GM23338 (cell line): Measurements from ENCODE around the gene NBDY. TPM values are rescaled to one million over a fixed set of nuclear protein-coding genes. Genes with fewer than 3 reads are reported as not detected.

Experiments
- ATAC-seq: fragments of 200-7000 bp; cut with Tn5 transposase; 3 replicates; pipeline ENCODE4 v1.9.1; 2020
- DNase-seq: peaks from one replicate; pipeline ENCODE4 v3.0.0-alpha.2; 2015; ENCODE audit warnings: low spot score
- H2AFZ ChIP-seq: fragments of 200-600 bp; sonication (generic); 2 replicates; pipeline ENCODE4 v1.8.0; 2016; ENCODE audit warnings: antibody characterized with exemption, mild to moderate bottlenecking, moderate library complexity
- H3F3A ChIP-seq: fragments of 200-600 bp; sonication (generic); replicated peaks from 2 replicates; pipeline ENCODE4 v1.8.0; 2017; ENCODE audit warnings: antibody characterized with exemption, mixed run types, low read depth
- H3K27ac ChIP-seq: fragments of 200-600 bp; sonication (generic); 2 replicates; pipeline ENCODE4 v1.6.1; 2016; ENCODE audit warnings: low read depth
- H3K27me3 ChIP-seq: fragments of 200-600 bp; sonication (generic); 2 replicates; pipeline ENCODE4 v1.8.0; 2016; ENCODE audit warnings: mild to moderate bottlenecking, mixed run types, moderate library complexity; ENCODE audit not compliant: insufficient read depth
- H3K36me3 ChIP-seq: fragments of 200-600 bp; sonication (generic); 2 replicates; pipeline ENCODE4 v1.8.0; 2016; ENCODE audit warnings: mild to moderate bottlenecking; ENCODE audit not compliant: insufficient read depth
- H3K4me1 ChIP-seq: fragments of 200-600 bp; sonication (generic); 2 replicates; pipeline ENCODE4 v1.8.0; 2016; ENCODE audit warnings: mild to moderate bottlenecking, moderate library complexity; ENCODE audit not compliant: insufficient read depth
- H3K4me2 ChIP-seq: fragments of 200-600 bp; sonication (generic); 2 replicates; pipeline ENCODE4 v1.7.1; 2017; ENCODE audit warnings: mixed run types
- H3K4me3 ChIP-seq: fragments of 200-600 bp; sonication (generic); 2 replicates; pipeline ENCODE4 v1.6.1; 2016; ENCODE audit warnings: mixed run types
- H3K79me2 ChIP-seq: fragments of 200-600 bp; sonication (generic); replicated peaks from 2 replicates; pipeline ENCODE4 v1.8.0; 2017; ENCODE audit warnings: mild to moderate bottlenecking; ENCODE audit not compliant: insufficient read depth
- H3K9me2 ChIP-seq: fragments of 200-600 bp; sonication (generic); 2 replicates; pipeline ENCODE4 v1.8.0; 2017; ENCODE audit not compliant: insufficient read depth
- H4K20me1 ChIP-seq: fragments of 200-600 bp; sonication (generic); replicated peaks from 2 replicates; pipeline ENCODE4 v1.8.0; 2017; ENCODE audit warnings: mild to moderate bottlenecking; ENCODE audit not compliant: insufficient read depth
- H3K27ac Mint-ChIP-seq: 2 replicates; pipeline ENCODE4 v1.8.0; 2020; ENCODE audit warnings: inconsistent platforms, mild to moderate bottlenecking, moderate library complexity, mixed read lengths
- H3K27me3 Mint-ChIP-seq: 3 replicates; pipeline ENCODE4 v1.8.0; 2022; ENCODE audit warnings: low read depth, mild to moderate bottlenecking, moderate library complexity, mixed read lengths, inconsistent platforms; ENCODE audit not compliant: insufficient read depth, poor library complexity
- H3K36me3 Mint-ChIP-seq: 3 replicates; pipeline ENCODE4 v1.8.0; 2021; ENCODE audit warnings: low read depth, mild to moderate bottlenecking, inconsistent platforms, moderate library complexity, mixed read lengths
- H3K4me1 Mint-ChIP-seq: 3 replicates; pipeline ENCODE4 v1.8.0; 2020; ENCODE audit warnings: mild to moderate bottlenecking, inconsistent platforms, mixed read lengths
- H3K4me3 Mint-ChIP-seq: 3 replicates; pipeline ENCODE4 v1.8.0; 2021; ENCODE audit warnings: moderate library complexity, mild to moderate bottlenecking, inconsistent platforms, mixed read lengths
- H3K9me3 Mint-ChIP-seq: 3 replicates; pipeline ENCODE4 v1.8.0; 2020; ENCODE audit warnings: moderate library complexity, mild to moderate bottlenecking, inconsistent platforms, mixed read lengths
- CREB1 ChIP-seq: fragments of 250-450 bp; sonication (Bioruptor Pico); IDR thresholded peaks from 2 replicates; pipeline ENCODE4 v1.5.0; 2020; ENCODE audit warnings: low read depth, mild to moderate bottlenecking, moderate library complexity
- EZH2 ChIP-seq: fragments of 200-600 bp; sonication (generic); IDR thresholded peaks from one replicate; pipeline ENCODE4 v1.8.0; 2017; ENCODE audit warnings: antibody characterized with exemption, mild to moderate bottlenecking, low read depth; ENCODE audit not compliant: unreplicated experiment
- JUNB ChIP-seq: IDR thresholded peaks from one replicate; pipeline ENCODE4 v1.6.1; 2016; ENCODE audit warnings: antibody characterized with exemption; ENCODE audit not compliant: unreplicated experiment
- NANOG ChIP-seq: IDR thresholded peaks from 2 replicates; pipeline ENCODE4 v1.6.1; 2016; ENCODE audit warnings: antibody characterized with exemption, borderline replicate concordance
- POLR2AphosphoS5 ChIP-seq: IDR thresholded peaks from 2 replicates; pipeline ENCODE4 v1.6.1; 2016; ENCODE audit warnings: antibody characterized with exemption, low read depth
- STAT1 ChIP-seq: IDR thresholded peaks from one replicate; pipeline ENCODE4 v1.6.1; 2016; ENCODE audit warnings: antibody characterized with exemption; ENCODE audit not compliant: unreplicated experiment
- ZNF114 ChIP-seq: fragments of 250-450 bp; sonication (Bioruptor Pico); IDR thresholded peaks from 2 replicates; pipeline ENCODE4 v1.5.0; 2020; ENCODE audit warnings: mild to moderate bottlenecking, moderate library complexity
- ZNF331 ChIP-seq: fragments of 250-450 bp; sonication (Bioruptor Pico); IDR thresholded peaks from 2 replicates; pipeline ENCODE4 v1.5.0; 2020; ENCODE audit warnings: low read depth, mild to moderate bottlenecking, moderate library complexity
- polyA plus RNA-seq: library from polyadenylated mRNA; unstranded; fragments of >200 nt; fragmentation: Nextera tagmentation; extraction: Ambion mirVana; gene quantifications from 2 replicates; pipeline ENCODE4 v1.2.1, GENCODE V29; 2016
- total RNA-seq: library from RNA; depleted of rRNA; stranded (reverse); fragments of >200 nt; shearing (Covaris generic); gene quantifications from 2 replicates; pipeline ENCODE4 v1.2.3, GENCODE V29; 2014
- TF ChIP-seq, protein P1 (sequence below): fragments of 250-450 bp; sonication (Bioruptor Pico); IDR thresholded peaks from 2 replicates; pipeline ENCODE4 v1.5.0; 2020; ENCODE audit warnings: mild to moderate bottlenecking, moderate library complexity
- TF ChIP-seq, protein P2 (sequence below): IDR thresholded peaks from one replicate; pipeline ENCODE4 v1.6.1; 2018; ENCODE audit warnings: antibody characterized with exemption; ENCODE audit not compliant: unreplicated experiment
- TF ChIP-seq, protein P3 (sequence below), 2 experiments: fragments of 200-600 bp in 1 of 2; sonication (generic) in 1 of 2; conservative IDR thresholded peaks; 2 replicates each; pipeline versions ENCODE4 v1.5.1 to v1.6.1; 2016 to 2017; ENCODE audit warnings: antibody characterized with exemption in 2 of 2, low read depth in 2 of 2, mild to moderate bottlenecking in 2 of 2, moderate library complexity in 1 of 2

Gene NBDY
- total and polyA plus RNA-seq, 2 experiments from 2014 or later: 9.6 to 206 TPM

DNA sequence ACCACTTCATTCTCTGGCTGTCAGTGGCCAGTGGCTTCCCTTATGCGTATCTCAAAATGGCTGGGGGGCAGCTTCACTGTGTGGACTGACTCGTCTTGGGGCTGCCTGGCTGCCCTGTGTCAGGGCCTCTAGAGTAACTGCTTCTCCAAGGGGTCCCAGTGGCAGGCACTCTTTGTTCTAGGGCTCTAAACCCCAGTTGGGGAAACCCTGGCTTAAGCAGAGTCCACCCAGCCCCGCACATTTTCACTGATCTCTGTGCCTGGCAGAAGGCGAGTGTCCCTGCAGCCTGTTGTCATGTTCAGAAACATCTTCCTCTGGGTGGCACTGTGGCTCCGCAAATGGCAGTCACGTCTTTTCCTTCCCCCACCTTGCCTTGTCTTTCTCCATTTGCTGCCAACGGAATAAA, 59.7 kb downstream of the NBDY start:
- Histone ChIP-seq H2AFZ (no peak overlapping the region), H3K27ac (no peak overlapping the region), H3K9me2 (no peaks in the 10 kb centered on the region), H4K20me1 (no peaks in the 10 kb centered on the region), H3K36me3 (no peaks in the 10 kb centered on the region), H3K27me3 (no peaks in the 10 kb centered on the region), H3K4me1 (no peaks in the 10 kb centered on the region), H3F3A (no peaks in the 10 kb centered on the region), H3K4me3 (no peak overlapping the region), H3K79me2 (0 out of 2 replicates have a peak, but pooled peaks cover 3% of the 10 kb centered on the region), H3K4me2 (no peak overlapping the region)
- TF ChIP-seq JUNB: no peak
- no peak for TF ChIP-seq ZNF114
- TF ChIP-seq EZH2: no peak
- TF ChIP-seq STAT1: no peak
- TF ChIP-seq, protein P1, sequence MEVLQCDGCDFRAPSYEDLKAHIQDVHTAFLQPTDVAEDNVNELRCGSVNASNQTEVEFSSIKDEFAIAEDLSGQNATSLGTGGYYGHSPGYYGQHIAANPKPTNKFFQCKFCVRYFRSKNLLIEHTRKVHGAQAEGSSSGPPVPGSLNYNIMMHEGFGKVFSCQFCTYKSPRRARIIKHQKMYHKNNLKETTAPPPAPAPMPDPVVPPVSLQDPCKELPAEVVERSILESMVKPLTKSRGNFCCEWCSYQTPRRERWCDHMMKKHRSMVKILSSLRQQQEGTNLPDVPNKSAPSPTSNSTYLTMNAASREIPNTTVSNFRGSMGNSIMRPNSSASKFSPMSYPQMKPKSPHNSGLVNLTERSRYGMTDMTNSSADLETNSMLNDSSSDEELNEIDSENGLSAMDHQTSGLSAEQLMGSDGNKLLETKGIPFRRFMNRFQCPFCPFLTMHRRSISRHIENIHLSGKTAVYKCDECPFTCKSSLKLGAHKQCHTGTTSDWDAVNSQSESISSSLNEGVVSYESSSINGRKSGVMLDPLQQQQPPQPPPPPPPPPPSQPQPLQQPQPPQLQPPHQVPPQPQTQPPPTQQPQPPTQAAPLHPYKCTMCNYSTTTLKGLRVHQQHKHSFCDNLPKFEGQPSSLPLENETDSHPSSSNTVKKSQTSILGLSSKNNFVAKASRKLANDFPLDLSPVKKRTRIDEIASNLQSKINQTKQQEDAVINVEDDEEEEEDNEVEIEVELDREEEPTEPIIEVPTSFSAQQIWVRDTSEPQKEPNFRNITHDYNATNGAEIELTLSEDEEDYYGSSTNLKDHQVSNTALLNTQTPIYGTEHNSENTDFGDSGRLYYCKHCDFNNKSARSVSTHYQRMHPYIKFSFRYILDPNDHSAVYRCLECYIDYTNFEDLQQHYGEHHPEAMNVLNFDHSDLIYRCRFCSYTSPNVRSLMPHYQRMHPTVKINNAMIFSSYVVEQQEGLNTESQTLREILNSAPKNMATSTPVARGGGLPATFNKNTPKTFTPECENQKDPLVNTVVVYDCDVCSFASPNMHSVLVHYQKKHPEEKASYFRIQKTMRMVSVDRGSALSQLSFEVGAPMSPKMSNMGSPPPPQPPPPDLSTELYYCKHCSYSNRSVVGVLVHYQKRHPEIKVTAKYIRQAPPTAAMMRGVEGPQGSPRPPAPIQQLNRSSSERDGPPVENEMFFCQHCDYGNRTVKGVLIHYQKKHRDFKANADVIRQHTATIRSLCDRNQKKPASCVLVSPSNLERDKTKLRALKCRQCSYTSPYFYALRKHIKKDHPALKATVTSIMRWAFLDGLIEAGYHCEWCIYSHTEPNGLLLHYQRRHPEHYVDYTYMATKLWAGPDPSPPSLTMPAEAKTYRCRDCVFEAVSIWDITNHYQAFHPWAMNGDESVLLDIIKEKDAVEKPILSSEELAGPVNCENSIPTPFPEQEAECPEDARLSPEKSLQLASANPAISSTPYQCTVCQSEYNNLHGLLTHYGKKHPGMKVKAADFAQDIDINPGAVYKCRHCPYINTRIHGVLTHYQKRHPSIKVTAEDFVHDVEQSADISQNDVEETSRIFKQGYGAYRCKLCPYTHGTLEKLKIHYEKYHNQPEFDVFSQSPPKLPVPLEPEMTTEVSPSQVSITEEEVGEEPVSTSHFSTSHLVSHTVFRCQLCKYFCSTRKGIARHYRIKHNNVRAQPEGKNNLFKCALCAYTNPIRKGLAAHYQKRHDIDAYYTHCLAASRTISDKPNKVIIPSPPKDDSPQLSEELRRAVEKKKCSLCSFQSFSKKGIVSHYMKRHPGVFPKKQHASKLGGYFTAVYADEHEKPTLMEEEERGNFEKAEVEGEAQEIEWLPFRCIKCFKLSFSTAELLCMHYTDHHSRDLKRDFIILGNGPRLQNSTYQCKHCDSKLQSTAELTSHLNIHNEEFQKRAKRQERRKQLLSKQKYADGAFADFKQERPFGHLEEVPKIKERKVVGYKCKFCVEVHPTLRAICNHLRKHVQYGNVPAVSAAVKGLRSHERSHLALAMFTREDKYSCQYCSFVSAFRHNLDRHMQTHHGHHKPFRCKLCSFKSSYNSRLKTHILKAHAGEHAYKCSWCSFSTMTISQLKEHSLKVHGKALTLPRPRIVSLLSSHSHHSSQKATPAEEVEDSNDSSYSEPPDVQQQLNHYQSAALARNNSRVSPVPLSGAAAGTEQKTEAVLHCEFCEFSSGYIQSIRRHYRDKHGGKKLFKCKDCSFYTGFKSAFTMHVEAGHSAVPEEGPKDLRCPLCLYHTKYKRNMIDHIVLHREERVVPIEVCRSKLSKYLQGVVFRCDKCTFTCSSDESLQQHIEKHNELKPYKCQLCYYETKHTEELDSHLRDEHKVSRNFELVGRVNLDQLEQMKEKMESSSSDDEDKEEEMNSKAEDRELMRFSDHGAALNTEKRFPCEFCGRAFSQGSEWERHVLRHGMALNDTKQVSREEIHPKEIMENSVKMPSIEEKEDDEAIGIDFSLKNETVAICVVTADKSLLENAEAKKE (CRISPR knock-in tag): no peak
- TF ChIP-seq, protein P2, sequence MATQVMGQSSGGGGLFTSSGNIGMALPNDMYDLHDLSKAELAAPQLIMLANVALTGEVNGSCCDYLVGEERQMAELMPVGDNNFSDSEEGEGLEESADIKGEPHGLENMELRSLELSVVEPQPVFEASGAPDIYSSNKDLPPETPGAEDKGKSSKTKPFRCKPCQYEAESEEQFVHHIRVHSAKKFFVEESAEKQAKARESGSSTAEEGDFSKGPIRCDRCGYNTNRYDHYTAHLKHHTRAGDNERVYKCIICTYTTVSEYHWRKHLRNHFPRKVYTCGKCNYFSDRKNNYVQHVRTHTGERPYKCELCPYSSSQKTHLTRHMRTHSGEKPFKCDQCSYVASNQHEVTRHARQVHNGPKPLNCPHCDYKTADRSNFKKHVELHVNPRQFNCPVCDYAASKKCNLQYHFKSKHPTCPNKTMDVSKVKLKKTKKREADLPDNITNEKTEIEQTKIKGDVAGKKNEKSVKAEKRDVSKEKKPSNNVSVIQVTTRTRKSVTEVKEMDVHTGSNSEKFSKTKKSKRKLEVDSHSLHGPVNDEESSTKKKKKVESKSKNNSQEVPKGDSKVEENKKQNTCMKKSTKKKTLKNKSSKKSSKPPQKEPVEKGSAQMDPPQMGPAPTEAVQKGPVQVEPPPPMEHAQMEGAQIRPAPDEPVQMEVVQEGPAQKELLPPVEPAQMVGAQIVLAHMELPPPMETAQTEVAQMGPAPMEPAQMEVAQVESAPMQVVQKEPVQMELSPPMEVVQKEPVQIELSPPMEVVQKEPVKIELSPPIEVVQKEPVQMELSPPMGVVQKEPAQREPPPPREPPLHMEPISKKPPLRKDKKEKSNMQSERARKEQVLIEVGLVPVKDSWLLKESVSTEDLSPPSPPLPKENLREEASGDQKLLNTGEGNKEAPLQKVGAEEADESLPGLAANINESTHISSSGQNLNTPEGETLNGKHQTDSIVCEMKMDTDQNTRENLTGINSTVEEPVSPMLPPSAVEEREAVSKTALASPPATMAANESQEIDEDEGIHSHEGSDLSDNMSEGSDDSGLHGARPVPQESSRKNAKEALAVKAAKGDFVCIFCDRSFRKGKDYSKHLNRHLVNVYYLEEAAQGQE: no peak
- TF ChIP-seq, protein P3, sequence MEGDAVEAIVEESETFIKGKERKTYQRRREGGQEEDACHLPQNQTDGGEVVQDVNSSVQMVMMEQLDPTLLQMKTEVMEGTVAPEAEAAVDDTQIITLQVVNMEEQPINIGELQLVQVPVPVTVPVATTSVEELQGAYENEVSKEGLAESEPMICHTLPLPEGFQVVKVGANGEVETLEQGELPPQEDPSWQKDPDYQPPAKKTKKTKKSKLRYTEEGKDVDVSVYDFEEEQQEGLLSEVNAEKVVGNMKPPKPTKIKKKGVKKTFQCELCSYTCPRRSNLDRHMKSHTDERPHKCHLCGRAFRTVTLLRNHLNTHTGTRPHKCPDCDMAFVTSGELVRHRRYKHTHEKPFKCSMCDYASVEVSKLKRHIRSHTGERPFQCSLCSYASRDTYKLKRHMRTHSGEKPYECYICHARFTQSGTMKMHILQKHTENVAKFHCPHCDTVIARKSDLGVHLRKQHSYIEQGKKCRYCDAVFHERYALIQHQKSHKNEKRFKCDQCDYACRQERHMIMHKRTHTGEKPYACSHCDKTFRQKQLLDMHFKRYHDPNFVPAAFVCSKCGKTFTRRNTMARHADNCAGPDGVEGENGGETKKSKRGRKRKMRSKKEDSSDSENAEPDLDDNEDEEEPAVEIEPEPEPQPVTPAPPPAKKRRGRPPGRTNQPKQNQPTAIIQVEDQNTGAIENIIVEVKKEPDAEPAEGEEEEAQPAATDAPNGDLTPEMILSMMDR (conservative IDR thresholded peaks at IDR 0.05; ENCODE audit: low read depth in 2 of 2): no peak
- no peak for TF ChIP-seq ZNF331
- TF ChIP-seq CREB1: no peak
- no peak for TF ChIP-seq NANOG
- no peak for TF ChIP-seq POLR2AphosphoS5
- Mint-ChIP-seq H3K27me3 (peaks cover 5% of the 10 kb centered on the region), H3K4me1 (no peaks in the 10 kb centered on the region; the same call in 1 of the 3 replicates), H3K4me3 (no peak overlapping the region), H3K36me3 (peaks cover 51% of the 10 kb centered on the region), H3K27ac (no peak overlapping the region), H3K9me3 (no peaks in the 10 kb centered on the region)
- no peak for ATAC-seq
- no peak for DNase-seq
